ENCODE data around the gene PLVAP. TPM values are rescaled to one million over a fixed set of nuclear protein-coding genes. Genes with fewer than 3 reads are reported as not detected.

PLVAP gene
- total RNA-seq, 4 donors from 2014 or later: 11.7 to 96.5 (median 50.2) TPM

DNA sequence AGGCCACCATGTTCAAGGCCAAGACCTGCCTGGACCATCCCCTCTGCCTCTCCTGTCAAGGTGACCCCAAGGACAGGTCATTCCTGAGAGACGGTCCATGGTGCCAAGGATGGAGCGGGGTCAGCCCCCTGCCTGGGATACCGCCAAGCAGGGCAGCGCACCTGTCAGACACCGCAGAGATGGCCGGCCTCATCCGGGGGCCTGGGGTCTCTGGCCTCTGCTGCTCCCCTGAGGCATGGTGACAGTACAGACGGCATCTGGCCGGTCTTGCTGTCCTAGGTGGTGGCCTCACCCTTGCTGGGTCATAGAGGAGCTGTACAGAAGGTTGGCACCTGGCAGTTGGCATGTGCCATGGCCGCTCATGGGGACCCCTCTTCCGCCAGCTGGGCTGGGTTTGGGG lies 56.7 kb downstream of the PLVAP start:
- WGBS, 2 donors: 81 to 88% methylated on average over 4 to 11 of the region's 11 CpGs
- DNase-seq (ENCODE audit: low spot score in 2 of 2): no peak
- no peak for TF ChIP-seq CTCF (IDR thresholded peaks at IDR 0.05)
- no peak for TF ChIP-seq POLR2A (IDR thresholded peaks at IDR 0.05)
- H3K4me3 ChIP-seq (ENCODE audit: low read depth, poor library complexity, severe bottlenecking): no peak overlapping the region
- intact Hi-C loops (cut with DNase I; ENCODE audit: low total_unique reads): no loop called here

GRCh38 chr19:17319473-17320238 lies 57.5 kb downstream of the PLVAP start:
- intact Hi-C loops (cut with DNase I; ENCODE audit: low total_unique reads): no loop called here
- no peak for DNase-seq (ENCODE audit: low spot score in 2 of 2)
- H3K4me3 ChIP-seq (ENCODE audit: low read depth, poor library complexity, severe bottlenecking): no peak overlapping the region
- WGBS, 2 donors: 90 to 91% methylated on average over 40 of the region's 40 CpGs
- TF ChIP-seq CTCF (IDR thresholded peaks at IDR 0.05) (no peak), POLR2A (IDR thresholded peaks at IDR 0.05) (no peak)

GRCh38 chr19:17318966-17319365 lies 58.2 kb downstream of the PLVAP start:
- intact Hi-C loops (cut with DNase I; ENCODE audit: low total_unique reads): no loop called here
- DNase-seq (ENCODE audit: low spot score in 2 of 2): no peak
- WGBS, 2 donors: 74 to 77% methylated on average over 6 of the region's 6 CpGs
- no peak for TF ChIP-seq POLR2A (IDR thresholded peaks at IDR 0.05)
- no peak for TF ChIP-seq CTCF (IDR thresholded peaks at IDR 0.05)
- H3K4me3 ChIP-seq (ENCODE audit: low read depth, poor library complexity, severe bottlenecking): no peak overlapping the region

DNA sequence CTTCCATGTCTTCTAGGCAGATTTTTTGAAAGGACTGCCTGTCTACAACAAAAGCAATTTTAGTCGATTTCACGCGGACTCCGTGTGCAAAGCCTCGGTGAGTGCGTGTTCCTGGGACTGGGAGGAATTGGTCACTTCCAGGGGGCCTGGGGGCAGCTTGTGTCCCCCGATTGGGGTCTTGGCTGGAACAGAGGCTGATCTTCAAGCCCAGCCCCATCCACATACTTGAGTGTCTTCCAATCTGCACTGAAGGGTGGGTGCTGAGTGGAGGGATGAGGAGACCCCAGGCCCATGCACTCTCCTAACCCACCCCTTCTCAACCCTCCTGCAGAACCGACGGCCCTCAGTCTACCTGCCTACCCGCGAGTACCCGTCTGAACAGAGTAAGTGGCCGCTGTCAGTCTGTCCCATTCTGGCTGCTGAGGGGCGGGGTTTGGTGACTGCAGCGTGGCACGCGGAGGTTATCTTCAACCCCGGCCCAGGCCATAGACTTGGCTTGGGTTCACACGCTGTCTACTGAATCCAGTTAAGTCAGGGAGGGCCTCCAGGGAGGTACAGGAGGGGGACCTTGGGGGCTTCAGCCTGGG lies 63.0 kb downstream of the PLVAP start:
- intact Hi-C loops (cut with DNase I; ENCODE audit: low total_unique reads): no loop called here
- TF ChIP-seq POLR2A (IDR thresholded peaks at IDR 0.05) (no peak), CTCF (IDR thresholded peaks at IDR 0.05) (no peak)
- WGBS, 2 donors: 87 to 88% methylated on average over 19 of the region's 19 CpGs
- no peak overlapping the region for H3K4me3 ChIP-seq (ENCODE audit: low read depth, poor library complexity, severe bottlenecking)
- peak in 1 of 2 donors; percentile 84 for DNase-seq (ENCODE audit: low spot score in 2 of 2)

DNA sequence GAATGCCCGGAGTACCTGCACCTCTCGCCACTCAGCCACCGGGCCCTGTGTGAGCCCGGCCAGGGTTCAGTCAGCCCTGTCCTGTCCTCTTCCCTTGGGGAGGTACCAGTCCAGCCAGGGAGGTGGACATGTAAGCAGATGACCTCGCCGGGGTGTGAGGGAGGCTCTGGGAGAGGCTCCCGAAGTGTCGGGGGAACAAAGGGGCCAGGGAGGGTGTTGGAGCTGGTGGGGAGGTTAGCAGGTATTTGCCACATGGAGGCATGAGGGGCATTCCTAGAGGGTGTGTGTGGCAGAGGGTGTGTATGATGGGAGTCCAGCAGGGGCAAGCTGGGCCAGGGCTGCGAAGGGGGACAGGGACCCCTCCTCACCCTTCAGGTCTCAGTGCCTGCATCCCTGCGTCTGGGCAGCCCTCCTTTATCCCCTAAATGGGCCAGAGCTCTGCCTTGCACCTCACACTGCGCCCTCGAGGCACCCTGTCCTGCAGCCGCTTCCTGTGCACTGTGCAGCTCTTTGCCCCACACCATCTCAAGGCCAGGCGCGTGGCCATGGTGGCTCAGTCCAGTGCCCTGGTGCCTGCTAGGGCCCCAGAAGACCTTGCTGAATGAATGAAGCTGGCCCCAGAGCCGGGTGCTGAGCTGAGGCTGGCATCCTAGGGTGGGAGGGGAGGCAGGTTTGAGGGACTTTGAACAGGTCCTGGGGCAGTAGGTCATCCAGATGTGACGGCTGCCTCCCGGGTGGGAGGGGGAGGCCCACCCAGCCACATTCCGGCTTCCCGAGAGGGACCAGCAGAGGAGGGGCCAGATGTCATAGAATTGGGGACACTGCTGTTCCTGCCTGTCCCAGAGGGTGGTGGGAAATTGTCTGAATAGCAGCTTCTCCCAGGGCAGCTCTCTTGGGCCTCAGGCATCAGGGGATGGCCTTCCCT lies 64.7 kb downstream of the PLVAP start:
- no peak for TF ChIP-seq POLR2A (IDR thresholded peaks at IDR 0.05)
- TF ChIP-seq CTCF (IDR thresholded peaks at IDR 0.05): no peak
- peak in 1 of 2 donors; percentile 84 for DNase-seq (ENCODE audit: low spot score in 2 of 2)
- intact Hi-C loops (cut with DNase I; ENCODE audit: low total_unique reads): no loop called here
- no peak overlapping the region for H3K4me3 ChIP-seq (ENCODE audit: low read depth, poor library complexity, severe bottlenecking)
- WGBS, 2 donors: 77 to 80% methylated on average over 17 to 18 of the region's 20 CpGs

Data from lower leg skin (tissue), 4 donors.